Uterus (tissue), 4 donors: ENCODE measurements around the gene AMIGO3. TPM values are rescaled to one million over a fixed set of nuclear protein-coding genes. Genes with fewer than 3 reads are reported as not detected.

Experiments used
- DNase-seq, 2 donors: peaks; one replicate each; pipeline ENCODE4 v3.0.0-alpha.2; 2019 to 2020
- H3K27ac ChIP-seq, 2 donors: fragments of 200-600 bp; sonication (generic); 1 replicate in 1 of 2; 2 replicates in 1 of 2; pipeline ENCODE4 v1.5.1; 2016 to 2018
- H3K27me3 ChIP-seq, 2 donors: fragments of 200-600 bp; sonication (generic); one replicate each; pipeline ENCODE4 v1.5.1; 2018 to 2019; ENCODE audit warnings: control low read depth in 1 of 2
- H3K36me3 ChIP-seq, 2 donors: fragments of 200-600 bp; sonication (generic); one replicate each; pipeline ENCODE4 v1.5.1; 2019; ENCODE audit warnings: control low read depth in 1 of 2
- H3K4me1 ChIP-seq, 2 donors: fragments of 200-600 bp; sonication (generic); one replicate each; pipeline ENCODE4 v1.5.1; 2018 to 2019; ENCODE audit warnings: control low read depth in 1 of 2
- H3K4me3 ChIP-seq, 2 donors: fragments of 200-600 bp; sonication (generic); 1 replicate in 1 of 2; 2 replicates in 1 of 2; pipeline ENCODE4 v1.5.1; 2018 to 2019; ENCODE audit warnings: mild to moderate bottlenecking in 1 of 2
- H3K9me3 ChIP-seq, 2 donors: fragments of 200-600 bp; sonication (generic); one replicate each; pipeline ENCODE4 v1.5.1; 2019; ENCODE audit warnings: control low read depth in 1 of 2
- CTCF ChIP-seq, 4 experiments: fragments of 200-600 bp in 2 of 4; fragments of 450-650 bp in 2 of 4; sonication (generic) in 2 of 4; IDR thresholded peaks; one replicate each; pipeline ENCODE4 v1.5.1; 2016 to 2019; ENCODE audit warnings: antibody characterized with exemption in 4 of 4, mild to moderate bottlenecking in 2 of 4, moderate library complexity in 1 of 4
- POLR2A ChIP-seq, 2 donors: fragments of 450-650 bp; IDR thresholded peaks; one replicate each; pipeline ENCODE4 v1.6.1; 2016; ENCODE audit warnings: antibody characterized with exemption in 2 of 2, mild to moderate bottlenecking in 1 of 2, moderate library complexity in 1 of 2
- intact Hi-C: fragments of 100-400 bp; cut with DNase I; formaldehyde crosslinking; loops from one replicate; pipeline ENCODE4 v1.15.1; 2023; ENCODE audit warnings: low total_unique reads
- total RNA-seq, 4 donors: library from RNA; depleted of rRNA in 3 of 4; stranded (reverse); fragments of >200 nt in 3 of 4; gene quantifications; one replicate each; pipeline versions ENCODE4 v1.1.0 to v1.2.4, GENCODE V29; 2014 to 2023
- donor health status: DM: yes; HTN: yes; CAD: no.

The AMIGO3 gene
- total RNA-seq, 4 donors from 2014 or later, result not detected

GRCh38 chr3:49712166-49712565 is 7.3 kb downstream of the AMIGO3 start:
- no peak for TF ChIP-seq CTCF (IDR thresholded peaks at IDR 0.05)
- no peak for TF ChIP-seq POLR2A (IDR thresholded peaks at IDR 0.05)
- H3K9me3 ChIP-seq, result no peaks in the 10 kb centered on the region
- H3K27ac ChIP-seq, result no peak overlapping the region
- no peaks in the 10 kb centered on the region for H3K4me1 ChIP-seq
- H3K27me3 ChIP-seq, result no peaks in the 10 kb centered on the region
- no peak overlapping the region for H3K4me3 ChIP-seq
- DNase-seq, result no peak
- intact Hi-C loops, result no loop called here
- H3K36me3 ChIP-seq, result no peaks in the 10 kb centered on the region

GRCh38 chr3:49711489-49711888 is 8.0 kb downstream of the AMIGO3 start:
- no peak for DNase-seq
- H3K9me3 ChIP-seq, result no peaks in the 10 kb centered on the region
- no peak for TF ChIP-seq CTCF (IDR thresholded peaks at IDR 0.05)
- no peak for TF ChIP-seq POLR2A (IDR thresholded peaks at IDR 0.05)
- no peaks in the 10 kb centered on the region for H3K27me3 ChIP-seq
- H3K36me3 ChIP-seq, result no peaks in the 10 kb centered on the region
- no peak overlapping the region for H3K27ac ChIP-seq
- H3K4me3 ChIP-seq, result no peak overlapping the region
- intact Hi-C loops, result no loop called here
- no peaks in the 10 kb centered on the region for H3K4me1 ChIP-seq

- Histone ChIP-seq H3K9me3 (no peaks in the 10 kb centered on the region), H3K36me3 (no peaks in the 10 kb centered on the region), H3K4me3 (no peak overlapping the region), H3K27ac (no peak overlapping the region), H3K4me1 (no peaks in the 10 kb centered on the region), H3K27me3 (no peaks in the 10 kb centered on the region)
- intact Hi-C loops, result loop anchor here (10.0 kb wide), 1 partner anchor 125 kb away; no protein-coding TSS in a partner anchor
- DNase-seq, result no peak
- TF ChIP-seq CTCF (IDR thresholded peaks at IDR 0.05) (no peak), POLR2A (IDR thresholded peaks at IDR 0.05) (no peak)
Observed at GRCh38 chr3:49709852-49710251, 9.6 kb downstream of the AMIGO3 start.

GRCh38 chr3:49707113-49707480 is 12.4 kb downstream of the AMIGO3 start:
- Histone ChIP-seq H3K4me1 (no peaks in the 10 kb centered on the region), H3K4me3 (no peak overlapping the region), H3K36me3 (no peaks in the 10 kb centered on the region), H3K27me3 (no peaks in the 10 kb centered on the region), H3K27ac (no peak overlapping the region), H3K9me3 (no peaks in the 10 kb centered on the region)
- DNase-seq, result no peak
- intact Hi-C loops, result loop anchor here (10.0 kb wide), 1 partner anchor 128 kb away; no protein-coding TSS in a partner anchor
- TF ChIP-seq POLR2A (IDR thresholded peaks at IDR 0.05) (no peak), CTCF (IDR thresholded peaks at IDR 0.05) (no peak)

GRCh38 chr3:49706456-49707112 is 12.9 kb downstream of the AMIGO3 start:
- Histone ChIP-seq H3K27me3 (no peaks in the 10 kb centered on the region), H3K27ac (no peak overlapping the region), H3K4me1 (no peaks in the 10 kb centered on the region), H3K36me3 (no peaks in the 10 kb centered on the region), H3K4me3 (no peak overlapping the region), H3K9me3 (no peaks in the 10 kb centered on the region)
- TF ChIP-seq CTCF (IDR thresholded peaks at IDR 0.05) (no peak), POLR2A (IDR thresholded peaks at IDR 0.05) (no peak)
- DNase-seq, result no peak
- intact Hi-C loops, result loop anchor here (10.0 kb wide), 1 partner anchor 128 kb away; no protein-coding TSS in a partner anchor
